Endodermal cell (in vitro differentiated cells): ENCODE results near the gene TSKU. TPM values are rescaled to one million over a fixed set of nuclear protein-coding genes. Genes with fewer than 3 reads are reported as not detected.

Experiments
- DNase-seq: peaks from one replicate; pipeline ENCODE4 v3.0.0-alpha.2; 2017
- H3K27ac ChIP-seq: 2 replicates; pipeline ENCODE4 v1.5.1; 2013; ENCODE audit warnings: mild to moderate bottlenecking, low read depth, low read length, moderate library complexity
- H3K27me3 ChIP-seq: 2 replicates; pipeline ENCODE4 v1.6.1; 2013; ENCODE audit warnings: mild to moderate bottlenecking, low read length, moderate library complexity; ENCODE audit not compliant: insufficient read depth, control insufficient read depth, poor library complexity, severe bottlenecking
- H3K36me3 ChIP-seq: 2 replicates; pipeline ENCODE4 v1.7.0; 2013; ENCODE audit warnings: mild to moderate bottlenecking, low read length, moderate library complexity; ENCODE audit not compliant: control insufficient read depth, insufficient read depth
- H3K4me1 ChIP-seq: one replicate; pipeline ENCODE4 v1.7.0; 2013; ENCODE audit warnings: low read length; ENCODE audit not compliant: control insufficient read depth, insufficient read depth
- H3K4me3 ChIP-seq: 2 replicates; pipeline ENCODE4 v1.5.1; 2013; ENCODE audit warnings: mild to moderate bottlenecking, low read length, moderate library complexity
- H3K9ac ChIP-seq: 2 replicates; pipeline ENCODE4 v1.6.1; 2013; ENCODE audit warnings: mild to moderate bottlenecking, low read length, moderate library complexity; ENCODE audit not compliant: poor library complexity, severe bottlenecking; ENCODE audit errors: extremely low read depth
- H3K9me3 ChIP-seq: 2 replicates; pipeline ENCODE4 v1.6.1; 2013; ENCODE audit warnings: mild to moderate bottlenecking, low read length, moderate library complexity; ENCODE audit not compliant: control insufficient read depth
- H3K27ac Mint-ChIP-seq: 2 replicates; pipeline ENCODE4 v1.8.0; 2020; ENCODE audit warnings: mixed read lengths
- H3K27me3 Mint-ChIP-seq: 2 replicates; pipeline ENCODE4 v1.8.0; 2021; ENCODE audit warnings: mild to moderate bottlenecking, mixed read lengths; ENCODE audit not compliant: insufficient read depth
- H3K36me3 Mint-ChIP-seq: 2 replicates; pipeline ENCODE4 v1.8.0; 2020; ENCODE audit warnings: low read depth, mixed read lengths
- H3K4me1 Mint-ChIP-seq: 2 replicates; pipeline ENCODE4 v1.8.0; 2020; ENCODE audit warnings: mixed read lengths
- H3K4me3 Mint-ChIP-seq: 2 replicates; pipeline ENCODE4 v1.8.0; 2020; ENCODE audit warnings: mild to moderate bottlenecking, moderate library complexity, mixed read lengths
- H3K9me3 Mint-ChIP-seq: 2 replicates; pipeline ENCODE4 v1.8.0; 2020; ENCODE audit warnings: mild to moderate bottlenecking, mixed read lengths
- CTCF ChIP-seq: fragments of 200-600 bp; sonication (generic); conservative IDR thresholded peaks from 2 replicates; pipeline ENCODE4 v1.5.0; 2021; ENCODE audit warnings: antibody characterized with exemption, mild to moderate bottlenecking
- WGBS, 2 experiments: methylation state at CpG; one replicate each; pipeline versions ENCODE4 v1.1.5 to v1.1.7; 2013; ENCODE audit warnings: missing lambda C conversion rate in 2 of 2, mixed read lengths in 1 of 2; ENCODE audit not compliant: insufficient coverage in 1 of 2, insufficient read length in 1 of 2; 5-methylcytosine and 5-hydroxymethylcytosine counted together
- total RNA-seq, 2 donors: library from RNA; stranded (reverse); fragmentation: NEBNext Ultra II Directional in 1 of 2; extraction: Animal tissue kit (Norgen Biotek cat#: 25700) in 1 of 2; gene quantifications; 2 replicates in 1 of 2; 3 replicates in 1 of 2; pipeline ENCODE4 v1.2.1, GENCODE V29; 2021

TSKU gene
- total RNA-seq, 2 donors from 2014 or later: 105 to 130 TPM

- no peaks in the 10 kb centered on the region for H3K9me3 ChIP-seq
- H3K27me3 ChIP-seq: no peaks in the 10 kb centered on the region
- no peaks in the 10 kb centered on the region for H3K36me3 ChIP-seq
- H3K9me3 Mint-ChIP-seq: no peaks in the 10 kb centered on the region
- no peak overlapping the region for H3K4me3 Mint-ChIP-seq
- WGBS, 2 experiments: 91 to 97% methylated on average over 6 of the region's 6 CpGs
- H3K27ac ChIP-seq: no peak overlapping the region
- no peak overlapping the region for H3K9ac ChIP-seq
- H3K27me3 Mint-ChIP-seq: peaks cover 2% of the 10 kb centered on the region
- no peak for TF ChIP-seq CTCF
- DNase-seq: no peak
- peaks cover 8% of the 10 kb centered on the region for H3K4me1 ChIP-seq
- no peak overlapping the region for H3K27ac Mint-ChIP-seq
- no peaks in the 10 kb centered on the region for H3K36me3 Mint-ChIP-seq
- H3K4me1 Mint-ChIP-seq: peaks cover 31% of the 10 kb centered on the region
- H3K4me3 ChIP-seq: no peak overlapping the region
These were observed 32.4 kb upstream of the TSKU start for GRCh38 chr11:76750746-76751145.

- peaks cover 2% of the 10 kb centered on the region for H3K27me3 Mint-ChIP-seq
- H3K4me1 Mint-ChIP-seq: peaks cover 28% of the 10 kb centered on the region
- no peak overlapping the region for H3K4me3 Mint-ChIP-seq
- Histone ChIP-seq H3K4me3 (no peak overlapping the region), H3K36me3 (no peaks in the 10 kb centered on the region), H3K27me3 (no peaks in the 10 kb centered on the region), H3K27ac (no peak overlapping the region), H3K9me3 (no peaks in the 10 kb centered on the region), H3K9ac (no peak overlapping the region), H3K4me1 (peaks cover 4% of the 10 kb centered on the region)
- H3K36me3 Mint-ChIP-seq: no peaks in the 10 kb centered on the region
- no peaks in the 10 kb centered on the region for H3K9me3 Mint-ChIP-seq
- TF ChIP-seq CTCF: no peak
- peak; percentile 67 for DNase-seq
- WGBS, 2 experiments: 85 to 86% methylated on average over 18 to 24 of the region's 25 CpGs
- peak overlapping the region; percentile 4 for H3K27ac Mint-ChIP-seq
These were observed 30.6 kb upstream of the TSKU start for GRCh38 chr11:76752321-76753143.

DNA sequence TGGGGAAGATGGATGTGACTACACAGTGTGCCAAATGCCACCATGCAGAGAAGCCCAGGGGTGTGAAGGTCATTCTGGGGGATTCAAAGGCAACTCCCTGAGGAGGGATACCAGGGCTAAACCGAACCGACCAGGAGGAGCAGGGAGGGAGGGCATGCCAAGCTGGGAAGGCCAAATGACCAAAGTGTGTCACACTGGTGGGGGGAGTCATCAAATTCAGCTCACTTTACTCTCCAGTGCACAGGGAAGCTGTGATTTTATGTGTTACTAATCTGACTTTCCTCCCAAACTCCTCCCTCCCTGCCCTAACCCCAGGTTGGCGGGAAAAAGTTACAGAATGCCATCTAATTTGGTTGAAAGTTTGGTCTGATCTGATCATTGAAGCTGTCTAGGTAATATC, 29.7 kb upstream of the TSKU start:
- Mint-ChIP-seq H3K9me3 (no peaks in the 10 kb centered on the region), H3K27ac (no peak overlapping the region), H3K27me3 (peaks cover 2% of the 10 kb centered on the region), H3K36me3 (no peaks in the 10 kb centered on the region), H3K4me1 (peaks cover 29% of the 10 kb centered on the region), H3K4me3 (no peak overlapping the region)
- Histone ChIP-seq H3K27ac (no peak overlapping the region), H3K27me3 (no peaks in the 10 kb centered on the region), H3K36me3 (no peaks in the 10 kb centered on the region), H3K9me3 (no peaks in the 10 kb centered on the region), H3K9ac (no peak overlapping the region), H3K4me1 (peaks cover 9% of the 10 kb centered on the region), H3K4me3 (no peak overlapping the region)
- no peak for DNase-seq
- WGBS, 2 experiments: 82% methylated on average over 3 of the region's 3 CpGs; no CpG with 5 or more reads in 1 of the 2 experiments
- TF ChIP-seq CTCF: no peak
